Right lobe of liver (tissue), 4 donors: ENCODE results near the gene PBX4.

Source experiments
- CTCF ChIP-seq, 4 donors: fragments of 200-600 bp in 3 of 4; fragments of 450-650 bp in 1 of 4; IDR thresholded peaks; one replicate each; pipeline versions ENCODE4 v1.5.1 to v1.8.0; 2016 to 2022; ENCODE audit warnings: antibody characterized with exemption in 4 of 4, mild to moderate bottlenecking in 2 of 4
- POLR2A ChIP-seq: fragments of 450-650 bp; IDR thresholded peaks from one replicate; pipeline ENCODE4 v1.6.1; 2017; ENCODE audit warnings: antibody characterized with exemption, mild to moderate bottlenecking
- donor health status: DM: no; HTN: no; CAD: no.
- donor health status: DM: no; HTN: no; CAD: no.
- donor health status: DM: no; HTN: yes; CAD: no.

GRCh38 chr19:19562665-19563347, 55.7 kb downstream of the PBX4 start:
- no peak for TF ChIP-seq POLR2A
- no peak for TF ChIP-seq CTCF (IDR thresholded peaks at IDR 0.05)
